SK-N-SH treated with all-trans-retinoic acid at 6 μM for 48 hours (cell line): ENCODE data around the gene DCBLD2.

Experiments
- ATAC-seq: fragments of 200-7000 bp; cut with Tn5 transposase; 3 replicates; pipeline ENCODE4 v1.9.1; 2020; ENCODE audit warnings: mild to moderate bottlenecking, moderate library complexity
- ARNTL ChIP-seq: fragments of 450-650 bp; formaldehyde crosslinking; IDR thresholded peaks from 2 replicates; pipeline ENCODE4 v1.5.0; 2020; ENCODE audit warnings: low read depth, mild to moderate bottlenecking, moderate library complexity, borderline replicate concordance
- BACH2 ChIP-seq: fragments of 250-450 bp; sonication (Bioruptor Pico); IDR thresholded peaks from 2 replicates; pipeline ENCODE4 v1.9.0; 2021; ENCODE audit warnings: mild to moderate bottlenecking, borderline replicate concordance
- CREB5 ChIP-seq: fragments of 250-450 bp; sonication (Bioruptor Pico); IDR thresholded peaks from 2 replicates; pipeline ENCODE4 v1.5.1; 2020; ENCODE audit warnings: low read depth, mild to moderate bottlenecking, moderate library complexity
- CSDC2 ChIP-seq: fragments of 250-450 bp; sonication (Bioruptor Pico); IDR thresholded peaks from 2 replicates; pipeline ENCODE4 v1.5.0; 2020; ENCODE audit warnings: mild to moderate bottlenecking, moderate library complexity
- CSRNP3 ChIP-seq: fragments of 250-450 bp; sonication (Bioruptor Pico); IDR thresholded peaks from 2 replicates; pipeline ENCODE4 v1.5.1; 2021; ENCODE audit warnings: mild to moderate bottlenecking, moderate library complexity
- GLIS3 ChIP-seq: fragments of 250-450 bp; sonication (Bioruptor Pico); IDR thresholded peaks from 2 replicates; pipeline ENCODE4 v1.5.0; 2020; ENCODE audit warnings: mild to moderate bottlenecking, moderate library complexity
- ISL1 ChIP-seq: fragments of 250-450 bp; sonication (Bioruptor Pico); IDR thresholded peaks from 2 replicates; pipeline ENCODE4 v2.1.2; 2022; ENCODE audit warnings: mild to moderate bottlenecking, moderate library complexity
- OSR1 ChIP-seq: fragments of 250-450 bp; sonication (Bioruptor Pico); IDR thresholded peaks from 2 replicates; pipeline ENCODE4 v1.8.0; 2022; ENCODE audit warnings: moderate library complexity, mild to moderate bottlenecking, inconsistent platforms
- PATZ1 ChIP-seq: fragments of 250-450 bp; sonication (Bioruptor Pico); IDR thresholded peaks from 2 replicates; pipeline ENCODE4 v1.8.0; 2020; ENCODE audit warnings: mild to moderate bottlenecking, moderate library complexity, borderline replicate concordance
- POU6F1 ChIP-seq: fragments of 250-450 bp; sonication (Bioruptor Pico); IDR thresholded peaks from 2 replicates; pipeline ENCODE4 v1.8.0; 2021; ENCODE audit warnings: low read depth, mild to moderate bottlenecking, moderate library complexity, borderline replicate concordance
- PPARA ChIP-seq: fragments of 250-450 bp; sonication (Bioruptor Pico); IDR thresholded peaks from 2 replicates; pipeline ENCODE4 v1.5.0; 2020; ENCODE audit warnings: mild to moderate bottlenecking, borderline replicate concordance
- RARB ChIP-seq: fragments of 250-450 bp; sonication (Bioruptor Pico); IDR thresholded peaks from 2 replicates; pipeline ENCODE4 v1.8.0; 2021; ENCODE audit warnings: mild to moderate bottlenecking, moderate library complexity
- TCF4 ChIP-seq: fragments of 250-450 bp; sonication (Bioruptor Pico); IDR thresholded peaks from 2 replicates; pipeline ENCODE4 v1.8.0; 2021; ENCODE audit warnings: mild to moderate bottlenecking, moderate library complexity, borderline replicate concordance
- TOX ChIP-seq: fragments of 250-450 bp; sonication (Bioruptor Pico); IDR thresholded peaks from 2 replicates; pipeline ENCODE4 v1.8.0; 2021; ENCODE audit warnings: mild to moderate bottlenecking, moderate library complexity, borderline replicate concordance
- ZFP3 ChIP-seq: fragments of 250-450 bp; sonication (Bioruptor Pico); IDR thresholded peaks from 2 replicates; pipeline ENCODE4 v1.5.0; 2020; ENCODE audit warnings: mild to moderate bottlenecking, moderate library complexity
- ZNF565 ChIP-seq: fragments of 450-650 bp; formaldehyde crosslinking; conservative IDR thresholded peaks from 2 replicates; pipeline ENCODE4 v1.5.0; 2020; ENCODE audit warnings: low read depth, mild to moderate bottlenecking, moderate library complexity
- ZNF70 ChIP-seq: fragments of 450-650 bp; formaldehyde crosslinking; IDR thresholded peaks from 2 replicates; pipeline ENCODE4 v1.5.0; 2020; ENCODE audit warnings: mild to moderate bottlenecking, moderate library complexity
- ZNF8 ChIP-seq: fragments of 450-650 bp; formaldehyde crosslinking; IDR thresholded peaks from 2 replicates; pipeline ENCODE4 v1.5.0; 2020; ENCODE audit warnings: mild to moderate bottlenecking, moderate library complexity
- TF ChIP-seq, protein P1 (sequence below): fragments of 250-450 bp; sonication (Bioruptor Pico); IDR thresholded peaks from 2 replicates; pipeline ENCODE4 v1.5.0; 2020; ENCODE audit warnings: mild to moderate bottlenecking, moderate library complexity

DCBLD2 gene

GRCh38 chr3:98798820-98799219 lies 102.7 kb downstream of the DCBLD2 start:
- no peak for TF ChIP-seq ARNTL (CRISPR knock-in tag)
- no peak for TF ChIP-seq ZFP3 (CRISPR knock-in tag)
- no peak for TF ChIP-seq ZNF8 (CRISPR knock-in tag)
- TF ChIP-seq, all 23 proteins: peak for 0
- no peak for ATAC-seq

GRCh38 chr3:98797905-98798304 lies 103.6 kb downstream of the DCBLD2 start:
- TF ChIP-seq CSRNP3 (CRISPR knock-in tag) (no peak), TCF4 (CRISPR knock-in tag) (no peak), OSR1 (CRISPR knock-in tag) (no peak), TOX (CRISPR knock-in tag) (no peak), PPARA (CRISPR knock-in tag) (no peak), GLIS3 (CRISPR knock-in tag) (no peak), PATZ1 (no peak), ZFP3 (CRISPR knock-in tag) (no peak), ZNF70 (CRISPR knock-in tag) (no peak), ZNF8 (CRISPR knock-in tag) (no peak), CREB5 (CRISPR knock-in tag) (no peak), ISL1 (CRISPR knock-in tag) (no peak), CSDC2 (no peak), BACH2 (CRISPR knock-in tag) (no peak), POU6F1 (no peak), ARNTL (CRISPR knock-in tag) (no peak)
- TF ChIP-seq, protein P1, sequence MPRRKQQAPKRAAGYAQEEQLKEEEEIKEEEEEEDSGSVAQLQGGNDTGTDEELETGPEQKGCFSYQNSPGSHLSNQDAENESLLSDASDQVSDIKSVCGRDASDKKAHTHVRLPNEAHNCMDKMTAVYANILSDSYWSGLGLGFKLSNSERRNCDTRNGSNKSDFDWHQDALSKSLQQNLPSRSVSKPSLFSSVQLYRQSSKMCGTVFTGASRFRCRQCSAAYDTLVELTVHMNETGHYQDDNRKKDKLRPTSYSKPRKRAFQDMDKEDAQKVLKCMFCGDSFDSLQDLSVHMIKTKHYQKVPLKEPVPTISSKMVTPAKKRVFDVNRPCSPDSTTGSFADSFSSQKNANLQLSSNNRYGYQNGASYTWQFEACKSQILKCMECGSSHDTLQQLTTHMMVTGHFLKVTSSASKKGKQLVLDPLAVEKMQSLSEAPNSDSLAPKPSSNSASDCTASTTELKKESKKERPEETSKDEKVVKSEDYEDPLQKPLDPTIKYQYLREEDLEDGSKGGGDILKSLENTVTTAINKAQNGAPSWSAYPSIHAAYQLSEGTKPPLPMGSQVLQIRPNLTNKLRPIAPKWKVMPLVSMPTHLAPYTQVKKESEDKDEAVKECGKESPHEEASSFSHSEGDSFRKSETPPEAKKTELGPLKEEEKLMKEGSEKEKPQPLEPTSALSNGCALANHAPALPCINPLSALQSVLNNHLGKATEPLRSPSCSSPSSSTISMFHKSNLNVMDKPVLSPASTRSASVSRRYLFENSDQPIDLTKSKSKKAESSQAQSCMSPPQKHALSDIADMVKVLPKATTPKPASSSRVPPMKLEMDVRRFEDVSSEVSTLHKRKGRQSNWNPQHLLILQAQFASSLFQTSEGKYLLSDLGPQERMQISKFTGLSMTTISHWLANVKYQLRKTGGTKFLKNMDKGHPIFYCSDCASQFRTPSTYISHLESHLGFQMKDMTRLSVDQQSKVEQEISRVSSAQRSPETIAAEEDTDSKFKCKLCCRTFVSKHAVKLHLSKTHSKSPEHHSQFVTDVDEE (CRISPR knock-in tag) = no peak
- ATAC-seq = no peak

DNA sequence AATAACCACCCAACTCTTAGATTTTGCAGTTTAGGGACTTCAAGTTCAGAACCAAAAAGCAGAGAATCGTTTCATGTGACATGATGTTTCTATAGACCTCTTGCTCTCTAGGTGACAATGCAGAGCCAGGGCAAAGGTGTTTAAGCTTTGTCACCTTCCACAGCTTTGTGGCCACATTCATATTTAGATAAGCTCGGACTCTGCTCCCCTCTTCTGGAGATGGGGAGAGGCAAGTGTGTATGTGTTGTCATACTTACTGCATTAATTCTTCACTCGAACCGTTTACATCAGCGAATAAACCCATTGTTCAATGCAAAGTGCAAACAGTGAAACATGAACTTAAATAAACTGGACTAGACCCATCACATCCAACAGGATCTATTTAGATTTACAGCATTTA lies 105.2 kb downstream of the DCBLD2 start:
- no peak for ATAC-seq
- TF ChIP-seq PPARA (CRISPR knock-in tag) (no peak), RARB (CRISPR knock-in tag) (no peak), ISL1 (CRISPR knock-in tag) (no peak), ZNF70 (CRISPR knock-in tag) (no peak), ZNF565 (CRISPR knock-in tag) (no peak), CSDC2 (no peak), POU6F1 (no peak), ARNTL (CRISPR knock-in tag) (no peak), BACH2 (CRISPR knock-in tag) (no peak), OSR1 (CRISPR knock-in tag) (no peak), TCF4 (CRISPR knock-in tag) (no peak), CSRNP3 (CRISPR knock-in tag) (no peak), CREB5 (CRISPR knock-in tag) (no peak)
- TF ChIP-seq, protein P1 (CRISPR knock-in tag) = no peak
